H1 (cell line): ENCODE measurements around the gene ANKRD65. TPM values are rescaled to one million over a fixed set of nuclear protein-coding genes. Genes with fewer than 3 reads are reported as not detected.
A peak's percentile ranks its signal among the peaks of the same experiment; 100 is the strongest.

Experiments
- CTCF ChIA-PET: fragments of 300-600 bp; sonication (Branson Sonifier 250); formaldehyde crosslinking; loops from one replicate; lab custom pipeline; 2021; ENCODE audit not compliant: partially characterized antibody; lab: Charles Lee
- POLR2A ChIA-PET: fragments of 300-600 bp; sonication (Branson Sonifier 250); formaldehyde crosslinking; loops from one replicate; lab custom pipeline; 2021; ENCODE audit warnings: inconsistent platforms; ENCODE audit not compliant: partially characterized antibody; lab: Charles Lee
- DNase-seq, 2 experiments: peaks; one replicate each; pipeline versions ENCODE4 v3.0.0 to v3.0.0-alpha.2; 2010 to 2022; ENCODE audit warnings: low spot score in 2 of 2, low read depth in 1 of 2, mixed read lengths in 1 of 2
- FAIRE-seq: peaks from 2 replicates; lab custom pipeline; 2011; peaks lifted over from hg19 to GRCh38; lab: Jason Lieb, UNC
- H2AFZ ChIP-seq: 2 replicates; pipeline ENCODE4 v1.8.1; 2012; ENCODE audit warnings: low read length, inconsistent platforms
- H2AK5ac ChIP-seq: 2 replicates; pipeline ENCODE4 v1.6.1; 2013; ENCODE audit warnings: low read depth, low read length
- H2BK120ac ChIP-seq: replicated peaks from 2 replicates; pipeline ENCODE3; 2013; ENCODE audit warnings: low read depth, low read length, inconsistent platforms
- H2BK12ac ChIP-seq: 2 replicates; pipeline ENCODE4 v1.6.1; 2013; ENCODE audit warnings: low read depth, low read length
- H2BK15ac ChIP-seq: 2 replicates; pipeline ENCODE4 v1.6.1; 2013; ENCODE audit warnings: low read length
- H2BK20ac ChIP-seq: 2 replicates; pipeline ENCODE4 v1.6.1; 2013; ENCODE audit warnings: low read length
- H2BK5ac ChIP-seq: 2 replicates; pipeline ENCODE4 v1.6.1; 2013; ENCODE audit warnings: low read depth, low read length
- H3K14ac ChIP-seq: 2 replicates; pipeline ENCODE4 v1.6.1; 2013; ENCODE audit warnings: inconsistent platforms; ENCODE audit not compliant: insufficient read length
- H3K18ac ChIP-seq: 2 replicates; pipeline ENCODE4 v1.6.1; 2013; ENCODE audit warnings: low read length; ENCODE audit errors: extremely low read depth
- H3K23ac ChIP-seq: 2 replicates; pipeline ENCODE4 v1.6.1; 2013; ENCODE audit warnings: inconsistent platforms; ENCODE audit not compliant: insufficient read length
- H3K23me2 ChIP-seq: 2 replicates; pipeline ENCODE4 v1.6.1; 2013; ENCODE audit warnings: low read depth, low read length
- H3K27ac ChIP-seq: 2 replicates; pipeline ENCODE4 v1.6.1; 2011; ENCODE audit warnings: low read depth, low read length, inconsistent platforms
- H3K27me3 ChIP-seq, 4 experiments: replicated peaks in 1 of 4; 1 replicate in 1 of 4; 2 replicates in 3 of 4; pipeline versions ENCODE4 v1.6.1 to v1.8.1; 2011 to 2013; ENCODE audit warnings: low read length in 3 of 4, mild to moderate bottlenecking in 3 of 4, inconsistent platforms in 2 of 4, mixed read lengths in 2 of 4, moderate library complexity in 1 of 4; ENCODE audit not compliant: control insufficient read depth in 3 of 4, insufficient read depth in 3 of 4; ENCODE audit errors: extremely low read depth in 1 of 4
- H3K36me3 ChIP-seq, 4 experiments: 2 replicates each; pipeline versions ENCODE4 v1.6.1 to v1.8.1; 2011 to 2013; ENCODE audit warnings: mild to moderate bottlenecking in 4 of 4, low read length in 3 of 4, moderate library complexity in 2 of 4, control low read depth in 1 of 4, inconsistent platforms in 1 of 4; ENCODE audit not compliant: insufficient read depth in 4 of 4, control insufficient read depth in 2 of 4
- H3K4ac ChIP-seq: replicated peaks from 2 replicates; pipeline ENCODE3; 2013; ENCODE audit warnings: low read length, low read depth, mixed read lengths, inconsistent platforms; ENCODE audit not compliant: insufficient read length
- H3K4me1 ChIP-seq, 4 experiments: replicated peaks in 1 of 4; 1 replicate in 1 of 4; 2 replicates in 3 of 4; pipeline versions ENCODE4 v1.6.1 to v1.8.1; 2011 to 2013; ENCODE audit warnings: low read length in 3 of 4, inconsistent platforms in 2 of 4, mixed read lengths in 1 of 4; ENCODE audit not compliant: insufficient read depth in 4 of 4, control insufficient read depth in 3 of 4
- H3K4me2 ChIP-seq, 2 experiments: 2 replicates each; pipeline versions ENCODE4 v1.6.1 to v1.8.1; 2011 to 2013; ENCODE audit warnings: low read depth in 2 of 2, low read length in 2 of 2, control low read depth in 1 of 2, inconsistent platforms in 1 of 2, mild to moderate bottlenecking in 1 of 2; ENCODE audit not compliant: insufficient read depth in 1 of 2
- H3K4me3 ChIP-seq, 4 experiments: fragments of 200-600, 300-600 bp in 1 of 4; sonication (generic), shearing (Covaris generic), sonication (Bioruptor Twin) in 1 of 4; 2 replicates each; pipeline versions ENCODE4 v1.5.1 to v1.8.1; 2011 to 2016; ENCODE audit warnings: low read length in 4 of 4, low read depth in 3 of 4, control low read depth in 2 of 4, inconsistent platforms in 2 of 4, mild to moderate bottlenecking in 2 of 4, mixed read lengths in 1 of 4, moderate library complexity in 1 of 4; ENCODE audit not compliant: insufficient read depth in 2 of 4; ENCODE audit errors: extremely low read depth in 1 of 4
- H3K56ac ChIP-seq: replicated peaks from 2 replicates; pipeline ENCODE3; 2013; ENCODE audit warnings: low read depth, mild to moderate bottlenecking, mixed read lengths, low read length, inconsistent platforms; ENCODE audit not compliant: insufficient read length
- H3K79me1 ChIP-seq: 2 replicates; pipeline ENCODE4 v1.6.1; 2013; ENCODE audit warnings: low read depth, low read length, control low read depth
- H3K79me2 ChIP-seq, 2 experiments: 2 replicates each; pipeline versions ENCODE4 v1.6.1 to v1.8.1; 2012 to 2013; ENCODE audit warnings: low read length in 2 of 2, mild to moderate bottlenecking in 2 of 2, inconsistent platforms in 1 of 2; ENCODE audit not compliant: insufficient read depth in 2 of 2, control insufficient read depth in 1 of 2
- H3K9ac ChIP-seq, 4 experiments: replicated peaks in 1 of 4; 1 replicate in 1 of 4; 2 replicates in 3 of 4; pipeline versions ENCODE4 v1.6.1 to v1.8.1; 2011 to 2013; ENCODE audit warnings: low read depth in 3 of 4, low read length in 3 of 4, control low read depth in 2 of 4, mild to moderate bottlenecking in 2 of 4, moderate library complexity in 2 of 4, inconsistent platforms in 1 of 4; ENCODE audit errors: extremely low read depth in 1 of 4
- H3K9me3 ChIP-seq, 2 experiments: 2 replicates each; pipeline versions ENCODE4 v1.6.1 to v1.8.1; 2012 to 2013; ENCODE audit warnings: mild to moderate bottlenecking in 2 of 2, moderate library complexity in 2 of 2, control low read depth in 1 of 2, inconsistent platforms in 1 of 2, low read depth in 1 of 2, low read length in 1 of 2, mixed read lengths in 1 of 2; ENCODE audit not compliant: insufficient read depth in 2 of 2
- H4K20me1 ChIP-seq, 2 experiments: replicated peaks in 1 of 2; 2 replicates each; pipeline versions ENCODE3 to v1.8.1; 2011 to 2013; ENCODE audit warnings: inconsistent platforms in 2 of 2, low read length in 2 of 2, mild to moderate bottlenecking in 1 of 2; ENCODE audit not compliant: insufficient read depth in 2 of 2, control insufficient read depth in 1 of 2
- H4K5ac ChIP-seq: 2 replicates; pipeline ENCODE4 v1.6.1; 2013; ENCODE audit warnings: low read length, low read depth, mixed read lengths, inconsistent platforms; ENCODE audit not compliant: insufficient read length
- H4K8ac ChIP-seq: 2 replicates; pipeline ENCODE4 v1.8.0; 2013; ENCODE audit warnings: mild to moderate bottlenecking, moderate library complexity, low read length, inconsistent platforms; ENCODE audit not compliant: insufficient read depth; ENCODE audit errors: extremely low read depth
- H4K91ac ChIP-seq: replicated peaks from 2 replicates; pipeline ENCODE3; 2013; ENCODE audit warnings: low read length, mixed read lengths, inconsistent platforms; ENCODE audit not compliant: insufficient read length
- ATF3 ChIP-seq: IDR thresholded peaks from 2 replicates; pipeline ENCODE4 v1.6.1; 2011; ENCODE audit warnings: low read depth, mild to moderate bottlenecking, low read length; ENCODE audit not compliant: insufficient read depth
- CHD2 ChIP-seq: IDR thresholded peaks from 2 replicates; pipeline ENCODE4 v1.6.1; 2012; ENCODE audit warnings: low read length, improper control_type of control experiment
- CTBP2 ChIP-seq: IDR thresholded peaks from 2 replicates; pipeline ENCODE4 v1.7.0; 2011; ENCODE audit warnings: borderline replicate concordance, mild to moderate bottlenecking, moderate library complexity, mixed read lengths, low read length; ENCODE audit not compliant: insufficient read depth, insufficient read length
- EP300 ChIP-seq, 2 experiments: IDR thresholded peaks; 1 replicate in 1 of 2; 2 replicates in 1 of 2; pipeline ENCODE4 v1.6.1; 2011 to 2012; ENCODE audit warnings: low read depth in 2 of 2, low read length in 2 of 2, mild to moderate bottlenecking in 2 of 2, borderline replicate concordance in 1 of 2, inconsistent platforms in 1 of 2, moderate library complexity in 1 of 2
- JUN ChIP-seq: IDR thresholded peaks from 2 replicates; pipeline ENCODE4 v1.6.1; 2011; ENCODE audit warnings: low read depth, mild to moderate bottlenecking, improper control_type of control experiment, low read length
- NANOG ChIP-seq: IDR thresholded peaks from 2 replicates; pipeline ENCODE4 v1.6.1; 2011; ENCODE audit warnings: low read length, low read depth, mild to moderate bottlenecking, inconsistent platforms; ENCODE audit not compliant: insufficient read depth, poor library complexity, severe bottlenecking
- NRF1 ChIP-seq: IDR thresholded peaks from 2 replicates; pipeline ENCODE4 v1.6.1; 2011; ENCODE audit warnings: mild to moderate bottlenecking, low read depth, low read length, improper control_type of control experiment
- RBBP5 ChIP-seq: IDR thresholded peaks from 2 replicates; pipeline ENCODE4 v1.7.1; 2012; ENCODE audit warnings: low read depth, mild to moderate bottlenecking, inconsistent platforms, low read length, moderate library complexity, borderline replicate concordance
- SIRT6 ChIP-seq: IDR thresholded peaks from one replicate; pipeline ENCODE4 v1.7.1; 2012; ENCODE audit warnings: low read length, inconsistent platforms
- YY1 ChIP-seq: IDR thresholded peaks from 2 replicates; pipeline ENCODE4 v1.6.1; 2011; ENCODE audit warnings: low read depth, mild to moderate bottlenecking, low read length
- WGBS, 2 experiments: shearing (Covaris generic) in 1 of 2; methylation state at CpG; one replicate each; pipeline versions ENCODE4 v1.1.6 to v1.1.7; 2013 to 2015; ENCODE audit warnings: low lambda C conversion rate in 2 of 2, mixed read lengths in 2 of 2, inconsistent platforms in 1 of 2, low coverage in 1 of 2, missing lambda C conversion rate in 1 of 2; ENCODE audit not compliant: insufficient replicate concordance in 2 of 2, insufficient coverage in 1 of 2, insufficient read length in 1 of 2; ENCODE audit errors: extremely low coverage in 1 of 2, missing lambda C conversion rate in 1 of 2; 5-methylcytosine and 5-hydroxymethylcytosine counted together
- polyA plus RNA-seq, 7 experiments: library from polyadenylated mRNA; depleted of rRNA in 3 of 7; stranded (reverse) in 5 of 7; unstranded in 2 of 7; fragments of >200 nt in 5 of 7; fragments of 200-250 nt in 2 of 7; gene quantifications; 1 replicate in 5 of 7; 2 replicates in 1 of 7; 4 replicates in 1 of 7; pipeline versions ENCODE4 v1.2.1 to v1.2.3, GENCODE V29; 2011 to 2013; ENCODE audit warnings: missing spikeins in 2 of 7, mixed read lengths in 2 of 7
- total RNA-seq: library from RNA; stranded (reverse); fragmentation: NEBNext Ultra II Directional; extraction: Animal tissue kit (Norgen Biotek cat#: 25700); gene quantifications from 2 replicates; pipeline ENCODE4 v1.2.1, GENCODE V29; 2021

Gene ANKRD65
- total and polyA plus RNA-seq, 2 of the 8 experiments (the other 6 are each of a cell fraction or from before 2014, with no cell fraction given): 1.8 to 2.0 TPM

- 0 out of 2 replicates have a peak overlapping the region, but pooled peaks have one; percentile 5 for H2AK5ac ChIP-seq
- ChIA-PET POLR2A (interaction anchor here (0.5 to 22.9 kb wide), 10 partner anchors 9 to 343 kb away, joined by 3 to 515 read pairs (median 5); partner anchors contain the start of genes ANKRD65, CCNL2 and MRPL20), CTCF (interaction anchor here (0.6 to 3.0 kb wide), 12 partner anchors 9 to 135 kb away, joined by 3 to 20 read pairs (median 5); partner anchors contain the start of genes ATAD3C and CCNL2)
- no peak overlapping the region for H3K18ac ChIP-seq
- H2BK12ac ChIP-seq: no peak overlapping the region
- H3K4me2 ChIP-seq: peak overlapping the region in 1 of 2 experiments; percentile 54; a peak in 1 of 4 replicates
- no peak overlapping the region for H3K27ac ChIP-seq
- peaks cover 18% of the 10 kb centered on the region; the same call in 1 of the 2 replicates for H3K23me2 ChIP-seq
- H4K5ac ChIP-seq: no peak overlapping the region
- peaks cover 4 to 7% of the 10 kb centered on the region in 2 experiments for H4K20me1 ChIP-seq
- H3K9me3 ChIP-seq: no peaks in the 10 kb centered on the region
- no peak overlapping the region for H2BK5ac ChIP-seq
- H3K4me1 ChIP-seq: peaks cover 0 to 38% (median 31%) of the 10 kb centered on the region in 4 experiments; a peak in 6 of 7 replicates
- FAIRE-seq (no peak), DNase-seq (no peak)
- H3K27me3 ChIP-seq: peaks cover 0 to 3% (median 0%) of the 10 kb centered on the region in 4 experiments; a peak in 2 of 7 replicates
- no peaks in the 10 kb centered on the region for H3K79me1 ChIP-seq
- H4K91ac ChIP-seq: no peak overlapping the region
- no peak overlapping the region for H2BK20ac ChIP-seq
- no peak overlapping the region for H3K4ac ChIP-seq
- H2AFZ ChIP-seq: no peak overlapping the region
- H3K56ac ChIP-seq: no peak overlapping the region
- peaks cover 0 to 8% of the 10 kb centered on the region in 2 experiments; a peak in 1 of 4 replicates for H3K79me2 ChIP-seq
- peak overlapping the region; percentile 2; the same call in 1 of the 2 replicates for H4K8ac ChIP-seq
- peaks cover 0 to 7% (median 0%) of the 10 kb centered on the region in 4 experiments; a peak in 1 of 8 replicates for H3K36me3 ChIP-seq
- H2BK15ac ChIP-seq: no peak overlapping the region
- H3K23ac ChIP-seq: no peak overlapping the region
- no peak overlapping the region for H2BK120ac ChIP-seq
- no peak overlapping the region for H3K14ac ChIP-seq
- no peak overlapping the region for H3K9ac ChIP-seq
- 92% methylated on average over 31 of the region's 31 CpGs; no CpG with 5 or more reads in 1 of the 2 experiments for WGBS, 2 experiments
- no peak overlapping the region for H3K4me3 ChIP-seq
- TF ChIP-seq SIRT6 (no peak), JUN (no peak), NRF1 (no peak), CHD2 (no peak), EP300 (IDR thresholded peaks at IDR 0.05; ENCODE audit: borderline replicate concordance in 1 of 2, low read depth in 2 of 2, low read length in 2 of 2) (no peak), YY1 (no peak), NANOG (no peak), RBBP5 (no peak), ATF3 (no peak), CTBP2 (no peak)
These were observed 16.2 kb upstream of the ANKRD65 start for GRCh38 chr1:1437033-1437903.
